ENCODE results near the gene PGK1.
"Not testable (repeated sequence)": the region's sequence is repeated elsewhere in the genome, so short reads cannot be mapped to it uniquely, and the experiment has no call there.

GRCh38 chrX:78157846-78158245, 53.8 kb downstream of the PGK1 start:
- TF ChIP-seq CTCF (conservative IDR thresholded peaks at IDR 0.05); ZFX (IDR thresholded peaks at IDR 0.05): not testable (repeated sequence)

Measured in C4-2B (cell line).